Measurements from ENCODE around the gene OR10A7. TPM values are rescaled to one million over a fixed set of nuclear protein-coding genes. Genes with fewer than 3 reads are reported as not detected.
"Not testable (repeated sequence)": the region's sequence is repeated elsewhere in the genome, so short reads cannot be mapped to it uniquely, and the experiment has no call there.

The OR10A7 gene, protein sequence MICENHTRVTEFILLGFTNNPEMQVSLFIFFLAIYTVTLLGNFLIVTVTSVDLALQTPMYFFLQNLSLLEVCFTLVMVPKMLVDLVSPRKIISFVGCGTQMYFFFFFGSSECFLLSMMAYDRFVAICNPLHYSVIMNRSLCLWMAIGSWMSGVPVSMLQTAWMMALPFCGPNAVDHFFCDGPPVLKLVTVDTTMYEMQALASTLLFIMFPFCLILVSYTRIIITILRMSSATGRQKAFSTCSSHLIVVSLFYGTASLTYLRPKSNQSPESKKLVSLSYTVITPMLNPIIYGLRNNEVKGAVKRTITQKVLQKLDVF
- not detected for total RNA-seq

DNA sequence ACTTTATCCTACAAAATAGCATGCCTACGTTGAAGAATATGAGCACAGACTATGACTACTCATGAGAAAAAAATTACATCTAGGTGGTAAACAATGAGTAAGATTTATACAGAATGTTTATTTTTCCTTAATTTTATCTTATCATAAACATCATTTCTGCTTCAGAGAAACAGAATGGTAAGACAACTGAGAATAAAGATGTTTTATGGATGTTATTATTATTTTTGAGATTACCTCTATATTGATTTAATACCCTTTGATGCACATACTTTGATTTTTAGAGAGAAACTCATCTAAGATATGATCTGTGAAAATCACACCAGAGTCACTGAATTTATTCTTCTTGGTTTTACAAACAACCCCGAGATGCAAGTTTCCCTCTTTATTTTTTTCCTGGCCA is at the start of gene OR10A7:
TSS of gene OR10A7 (plus strand) at position 301 of the 400 bp plus-strand sequence. CDS start at position 301, 0 bp downstream.
- no peak within 1 kb of the TSS for H3K27ac Mint-ChIP-seq
- no peaks in the 10 kb centered on the region for H3K9me3 Mint-ChIP-seq
- H3K4me1 Mint-ChIP-seq = no peaks in the 10 kb centered on the region
- CTCF ChIA-PET = no interaction called here
- no peaks in the 10 kb centered on the region for H3K36me3 Mint-ChIP-seq (ENCODE audit: low read depth)
- DNase-seq = no peak
- H3K27me3 Mint-ChIP-seq = peaks cover 6% of the 10 kb centered on the region
- POLR2A ChIA-PET = no interaction called here
- H3K4me3 Mint-ChIP-seq = no peak within 1 kb of the TSS

DNA sequence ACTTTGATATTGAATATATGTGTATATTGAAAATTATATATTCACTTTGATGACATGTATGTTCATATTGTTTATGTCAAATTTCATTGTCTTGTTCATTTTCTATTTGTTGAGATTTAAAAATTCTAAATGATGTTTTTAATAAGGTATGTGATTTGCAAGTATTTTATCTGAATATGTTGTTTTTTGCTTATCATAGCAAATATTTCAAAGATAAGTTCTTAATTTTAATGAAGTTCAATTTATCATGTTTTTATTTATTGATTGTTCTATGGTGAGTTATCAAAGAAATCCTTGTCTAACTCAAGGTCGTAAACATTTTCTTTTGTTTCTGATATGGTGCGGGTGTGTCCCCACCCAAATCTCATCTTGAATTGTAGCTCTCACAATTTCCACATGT is 49.4 kb upstream of the OR10A7 start:
- CTCF ChIA-PET = no interaction called here
- H3K4me1 Mint-ChIP-seq = no peaks in the 10 kb centered on the region
- H3K27ac Mint-ChIP-seq = no peak overlapping the region
- H3K9me3 Mint-ChIP-seq = no peaks in the 10 kb centered on the region
- no peaks in the 10 kb centered on the region for H3K36me3 Mint-ChIP-seq (ENCODE audit: low read depth)
- H3K4me3 Mint-ChIP-seq = no peak overlapping the region
- no peak for DNase-seq
- peaks cover 9% of the 10 kb centered on the region for H3K27me3 Mint-ChIP-seq
- POLR2A ChIA-PET = no interaction called here

DNA sequence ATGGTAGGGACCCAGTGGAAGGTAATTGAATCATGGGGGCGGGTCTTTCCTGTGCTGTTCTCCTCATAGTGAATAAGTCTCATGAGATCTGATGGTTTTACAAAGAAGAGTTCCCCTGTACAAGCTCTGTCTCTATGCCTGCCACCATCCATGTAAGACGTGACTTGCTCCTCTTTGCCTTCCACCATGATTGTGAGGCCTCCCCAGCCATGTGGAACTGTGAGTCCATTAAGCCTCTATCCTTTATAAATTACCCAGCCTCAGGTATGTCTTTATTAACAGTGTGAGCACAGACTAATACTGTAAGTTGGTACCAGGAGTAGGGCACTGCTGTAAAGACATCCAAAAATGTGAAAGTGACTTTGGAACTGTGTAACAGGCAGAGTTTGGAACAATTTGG is 49.0 kb upstream of the OR10A7 start:
- POLR2A ChIA-PET; H3K9me3 Mint-ChIP-seq; H3K27ac Mint-ChIP-seq; CTCF ChIA-PET; H3K4me1 Mint-ChIP-seq; H3K36me3 Mint-ChIP-seq (ENCODE audit: low read depth); DNase-seq; H3K4me3 Mint-ChIP-seq: not testable (repeated sequence)
- H3K27me3 Mint-ChIP-seq = peaks cover 10% of the 10 kb centered on the region

DNA sequence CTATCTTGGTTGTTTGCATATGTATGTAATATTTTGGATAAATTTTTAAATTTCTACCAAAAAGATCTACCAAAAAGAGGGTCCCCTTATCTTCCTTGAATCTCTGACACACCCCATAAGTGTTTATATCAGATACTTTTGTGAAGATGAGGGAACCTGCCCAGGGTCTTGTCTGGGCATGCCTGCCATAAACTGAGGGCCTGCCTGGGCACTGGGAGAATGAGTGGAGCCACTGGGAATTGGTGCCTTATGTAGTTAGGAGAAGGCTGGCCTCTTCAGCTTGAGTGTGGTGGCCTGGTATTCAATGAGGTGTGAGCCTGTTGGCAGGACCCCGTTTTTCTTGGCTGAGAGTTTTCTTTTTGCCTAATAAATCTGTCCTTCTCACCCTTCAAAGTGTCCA is 48.1 kb upstream of the OR10A7 start:
- ChIA-PET POLR2A (no interaction called here), CTCF (interaction anchor here (1.3 kb wide), 1 partner anchor 16 kb away, joined by 3 read pairs; no protein-coding TSS in a partner anchor)
- Mint-ChIP-seq H3K27me3 (peaks cover 14% of the 10 kb centered on the region), H3K36me3 (ENCODE audit: low read depth) (no peaks in the 10 kb centered on the region), H3K4me3 (no peak overlapping the region), H3K27ac (no peak overlapping the region), H3K9me3 (no peaks in the 10 kb centered on the region), H3K4me1 (no peaks in the 10 kb centered on the region)
- no peak for DNase-seq

DNA sequence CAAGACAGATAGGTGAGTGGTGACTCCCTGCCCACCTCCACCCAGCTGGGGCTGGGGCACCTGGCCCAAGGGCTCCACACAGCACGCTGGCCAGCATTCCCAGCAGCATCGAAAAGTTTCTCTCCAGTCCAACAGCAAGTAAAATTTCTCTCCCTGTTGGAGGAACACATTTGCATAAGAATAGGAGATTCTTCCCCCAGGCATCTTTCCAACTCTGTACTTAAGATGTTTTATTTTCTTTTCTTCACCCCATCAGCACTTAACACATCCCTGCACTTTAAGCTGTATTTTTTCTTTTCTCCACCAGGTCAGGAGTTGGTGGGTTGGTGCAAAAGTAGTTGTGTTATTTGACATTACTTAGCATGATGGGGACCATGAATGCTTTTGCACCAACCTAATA is 47.4 kb upstream of the OR10A7 start:
- Mint-ChIP-seq H3K36me3 (ENCODE audit: low read depth) (no peaks in the 10 kb centered on the region), H3K4me1 (no peaks in the 10 kb centered on the region), H3K9me3 (no peaks in the 10 kb centered on the region), H3K4me3 (no peak overlapping the region), H3K27ac (no peak overlapping the region), H3K27me3 (peaks cover 22% of the 10 kb centered on the region)
- ChIA-PET CTCF (interaction anchor here (1.3 kb wide), 1 partner anchor 16 kb away, joined by 3 read pairs; no protein-coding TSS in a partner anchor), POLR2A (no interaction called here)
- no peak for DNase-seq

DNA sequence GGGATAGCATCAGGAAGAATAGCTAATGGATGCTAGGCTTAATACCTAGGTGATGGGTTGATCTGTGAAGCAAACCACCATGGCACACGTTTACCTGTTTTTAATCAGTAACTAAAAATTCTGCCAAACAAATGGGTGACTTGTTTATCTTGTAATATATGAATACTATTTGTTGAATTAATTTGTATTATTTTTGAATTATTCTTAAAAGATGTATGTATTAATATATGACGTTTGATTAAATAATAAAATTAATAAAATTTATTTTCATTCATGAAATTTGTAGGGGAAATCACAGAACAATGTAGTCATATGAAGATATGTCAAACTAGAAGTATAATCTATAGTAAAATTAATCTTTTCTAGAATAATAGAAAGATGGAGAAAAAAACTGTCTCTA is 32.3 kb upstream of the OR10A7 start:
- no peak for DNase-seq
- Mint-ChIP-seq H3K4me3 (no peak overlapping the region), H3K27me3 (peaks cover 12% of the 10 kb centered on the region), H3K27ac (no peak overlapping the region), H3K9me3 (no peaks in the 10 kb centered on the region), H3K4me1 (no peaks in the 10 kb centered on the region), H3K36me3 (ENCODE audit: low read depth) (no peaks in the 10 kb centered on the region)
- ChIA-PET CTCF (interaction anchor here (1.1 to 1.8 kb wide), 6 partner anchors 11 to 470 kb away, joined by 3 to 10 read pairs (median 5); no protein-coding TSS in a partner anchor), POLR2A (interaction anchor here (1.4 kb wide), 1 partner anchor 430 kb away, joined by 3 read pairs; no protein-coding TSS in a partner anchor)

DNA sequence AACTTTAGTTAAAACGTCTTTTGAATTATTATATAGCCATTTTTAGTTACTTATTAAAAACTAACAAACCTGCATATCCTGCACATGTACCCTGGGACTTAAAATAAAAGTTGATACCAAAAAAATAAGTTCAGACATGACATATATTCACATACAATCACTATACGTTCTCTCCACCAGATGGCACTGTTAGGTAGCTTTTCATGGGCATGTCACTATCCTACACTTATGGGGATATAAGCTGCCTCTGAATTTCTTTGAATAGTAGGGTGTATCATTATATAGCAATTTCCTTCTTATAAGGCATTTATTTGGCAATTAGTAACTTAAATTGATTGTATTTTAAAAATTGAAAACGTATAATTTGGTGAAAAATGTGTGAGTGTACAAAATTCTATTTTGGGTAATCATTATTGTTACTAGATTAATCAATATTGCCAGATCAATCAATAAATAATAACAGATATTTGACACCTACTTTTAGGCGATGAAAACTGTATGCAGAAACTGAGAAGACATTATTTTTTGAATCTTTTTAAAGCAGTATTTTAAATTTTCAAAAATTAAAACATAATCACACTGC is 31.8 kb upstream of the OR10A7 start:
- peak; percentile 33 for DNase-seq
- Mint-ChIP-seq H3K4me1 (no peaks in the 10 kb centered on the region), H3K27me3 (peaks cover 16% of the 10 kb centered on the region), H3K4me3 (no peak overlapping the region), H3K9me3 (no peaks in the 10 kb centered on the region), H3K27ac (no peak overlapping the region), H3K36me3 (ENCODE audit: low read depth) (no peaks in the 10 kb centered on the region)
- POLR2A ChIA-PET = interaction anchor here (1.4 kb wide), 1 partner anchor 429 kb away, joined by 3 read pairs; no protein-coding TSS in a partner anchor
- CTCF ChIA-PET = interaction anchor here (0.7 to 1.8 kb wide), 7 partner anchors 11 to 469 kb away, joined by 3 to 10 read pairs (median 5); no protein-coding TSS in a partner anchor

DNA sequence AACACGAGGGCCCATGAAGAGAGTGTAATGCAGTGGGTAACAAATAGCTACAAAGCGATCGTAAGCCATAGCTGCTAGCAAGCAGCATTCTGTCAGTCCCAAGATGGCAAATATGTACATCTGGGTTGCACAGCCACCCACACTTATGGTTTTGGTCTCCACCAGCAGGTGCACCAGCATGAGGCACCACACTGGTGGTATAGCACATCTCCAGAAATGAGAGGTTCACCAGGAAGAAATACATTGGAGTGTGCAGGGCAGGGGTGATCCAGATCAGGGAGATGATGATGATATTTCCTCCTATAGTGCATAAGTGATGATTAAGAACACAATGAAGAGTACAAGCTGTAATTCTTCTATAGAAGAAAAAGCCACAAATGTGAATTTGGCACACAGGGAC is 26.4 kb upstream of the OR10A7 start:
- Mint-ChIP-seq H3K9me3 (no peaks in the 10 kb centered on the region), H3K27me3 (peaks cover 21% of the 10 kb centered on the region), H3K4me1 (no peaks in the 10 kb centered on the region), H3K36me3 (ENCODE audit: low read depth) (no peaks in the 10 kb centered on the region), H3K4me3 (no peak overlapping the region), H3K27ac (no peak overlapping the region)
- CTCF ChIA-PET = no interaction called here
- DNase-seq = no peak
- POLR2A ChIA-PET = no interaction called here

DNA sequence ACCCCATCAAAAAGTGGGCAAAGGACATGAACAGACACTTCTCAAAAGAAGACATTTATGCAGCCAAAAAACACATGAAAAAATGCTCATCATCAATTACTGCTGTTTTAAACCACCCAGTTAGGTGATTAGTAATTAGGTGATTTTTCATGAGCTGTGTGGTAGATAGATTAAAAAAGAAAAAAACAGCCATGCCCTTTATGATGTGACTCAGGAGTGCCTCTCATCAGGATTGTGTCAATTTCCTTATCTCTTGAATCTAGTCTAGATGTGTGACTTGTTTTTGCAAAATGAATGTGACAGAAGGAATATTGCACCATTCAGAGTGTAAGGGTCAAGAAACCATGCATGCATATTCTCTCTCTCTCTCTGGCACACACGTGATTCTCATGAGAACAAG is 5.7 kb downstream of the OR10A7 start:
- no peak for DNase-seq
- Mint-ChIP-seq H3K27ac (no peak overlapping the region), H3K4me1 (no peaks in the 10 kb centered on the region), H3K36me3 (ENCODE audit: low read depth) (no peaks in the 10 kb centered on the region), H3K4me3 (no peak overlapping the region), H3K9me3 (no peaks in the 10 kb centered on the region), H3K27me3 (peaks cover 15% of the 10 kb centered on the region)
- ChIA-PET POLR2A (no interaction called here), CTCF (no interaction called here)

DNA sequence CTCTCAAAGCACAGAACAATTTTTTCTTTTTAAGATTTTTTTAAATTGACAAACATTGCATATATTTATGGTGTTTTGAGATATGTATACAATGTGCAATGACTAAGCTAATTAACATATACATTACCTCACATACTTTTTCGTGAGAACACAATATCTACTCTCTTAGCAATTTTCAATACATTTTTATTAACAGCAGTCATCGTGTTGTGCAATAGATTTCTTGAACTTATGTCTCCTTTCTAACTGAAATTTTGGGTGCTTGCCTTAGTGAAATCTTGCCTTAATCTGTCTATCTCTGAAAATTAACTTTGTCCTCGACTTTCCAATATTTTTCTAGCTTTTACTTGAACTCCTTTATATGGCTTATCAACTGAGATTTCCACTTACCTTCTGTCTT is 6.8 kb downstream of the OR10A7 start:
- Mint-ChIP-seq H3K27me3 (peaks cover 21% of the 10 kb centered on the region), H3K4me1 (no peaks in the 10 kb centered on the region), H3K4me3 (no peak overlapping the region), H3K9me3 (no peaks in the 10 kb centered on the region), H3K27ac (no peak overlapping the region), H3K36me3 (ENCODE audit: low read depth) (no peaks in the 10 kb centered on the region)
- ChIA-PET CTCF (no interaction called here), POLR2A (no interaction called here)
- DNase-seq = no peak

DNA sequence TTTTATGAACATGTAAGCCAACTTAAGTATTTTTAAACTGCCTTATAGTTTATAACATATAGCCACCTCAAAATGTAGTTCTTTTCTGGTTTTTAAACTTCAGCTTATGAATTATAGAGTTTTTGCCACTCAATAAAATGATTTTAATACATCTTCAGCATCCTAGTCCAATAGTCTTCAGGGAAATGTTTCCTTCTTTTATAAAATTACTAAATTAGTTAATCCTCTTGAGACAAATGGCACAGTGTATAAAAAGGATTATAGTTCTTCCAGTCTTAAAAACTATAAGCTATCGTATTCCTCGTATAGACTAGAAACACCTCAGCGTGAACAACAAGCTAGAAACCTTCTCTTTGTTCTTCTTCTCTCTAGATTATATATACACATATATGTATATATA is 23.5 kb downstream of the OR10A7 start, which contains the start of gene OR6C74:
TSS of gene OR6C74 (plus strand) at position 301 of the 400 bp plus-strand sequence. CDS start 2,679 bp downstream, outside the sequence.
- Mint-ChIP-seq H3K9me3 (no peaks in the 10 kb centered on the region), H3K27me3 (peaks cover 16% of the 10 kb centered on the region), H3K36me3 (ENCODE audit: low read depth) (no peaks in the 10 kb centered on the region), H3K4me1 (no peaks in the 10 kb centered on the region), H3K4me3 (no peak within 1 kb of the TSS), H3K27ac (no peak within 1 kb of the TSS)
- CTCF ChIA-PET = no interaction called here
- no peak for DNase-seq
- POLR2A ChIA-PET = no interaction called here

DNA sequence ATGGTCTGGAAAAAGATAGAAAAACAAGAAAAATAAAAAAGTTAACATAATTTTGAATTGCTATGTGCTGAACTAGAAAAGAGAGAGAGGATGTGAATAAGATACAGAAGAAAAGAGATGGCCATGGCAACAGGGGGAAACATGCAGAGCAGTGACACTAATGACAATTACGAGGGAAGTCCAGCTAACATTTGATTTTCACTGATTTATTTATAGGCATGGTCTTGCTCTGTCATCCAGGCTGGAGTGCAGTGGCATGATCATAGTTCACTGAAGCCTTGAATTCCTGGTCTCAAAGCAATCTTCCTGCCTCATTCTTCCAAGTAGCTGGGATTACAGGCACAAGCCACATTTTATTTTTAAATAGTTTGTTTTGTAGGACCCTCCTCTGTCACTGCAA is 25.3 kb downstream of the OR10A7 start:
- peaks cover 19% of the 10 kb centered on the region for H3K27me3 Mint-ChIP-seq
- no peak overlapping the region for H3K27ac Mint-ChIP-seq
- H3K4me1 Mint-ChIP-seq = no peaks in the 10 kb centered on the region
- H3K4me3 Mint-ChIP-seq = no peak overlapping the region
- DNase-seq = no peak
- H3K36me3 Mint-ChIP-seq (ENCODE audit: low read depth) = no peaks in the 10 kb centered on the region
- ChIA-PET CTCF (no interaction called here), POLR2A (no interaction called here)
- H3K9me3 Mint-ChIP-seq = no peaks in the 10 kb centered on the region

DNA sequence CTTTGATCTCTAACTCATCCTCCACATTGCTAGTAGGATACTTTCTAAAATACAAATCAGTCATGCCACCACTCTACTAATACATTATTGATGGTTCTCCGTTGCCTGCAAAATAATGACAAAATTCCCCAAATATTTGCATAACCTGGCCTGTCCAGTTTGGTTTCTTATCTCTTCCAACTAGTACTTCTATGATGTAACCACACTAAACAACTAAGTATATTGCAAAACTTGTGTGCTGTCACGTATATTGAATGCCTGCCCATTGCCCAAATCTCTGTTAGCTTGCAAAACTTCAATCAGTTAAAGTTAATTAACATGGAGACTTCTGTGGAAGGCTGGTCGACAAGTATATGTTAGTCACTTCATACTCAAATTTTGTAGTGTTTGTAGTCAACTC is 30.1 kb downstream of the OR10A7 start:
- DNase-seq = no peak
- H3K36me3 Mint-ChIP-seq (ENCODE audit: low read depth) = no peaks in the 10 kb centered on the region
- H3K27me3 Mint-ChIP-seq = peaks cover 18% of the 10 kb centered on the region
- no peak overlapping the region for H3K27ac Mint-ChIP-seq
- POLR2A ChIA-PET = no interaction called here
- no peak overlapping the region for H3K4me3 Mint-ChIP-seq
- H3K9me3 Mint-ChIP-seq = no peaks in the 10 kb centered on the region
- CTCF ChIA-PET = no interaction called here
- no peaks in the 10 kb centered on the region for H3K4me1 Mint-ChIP-seq

DNA sequence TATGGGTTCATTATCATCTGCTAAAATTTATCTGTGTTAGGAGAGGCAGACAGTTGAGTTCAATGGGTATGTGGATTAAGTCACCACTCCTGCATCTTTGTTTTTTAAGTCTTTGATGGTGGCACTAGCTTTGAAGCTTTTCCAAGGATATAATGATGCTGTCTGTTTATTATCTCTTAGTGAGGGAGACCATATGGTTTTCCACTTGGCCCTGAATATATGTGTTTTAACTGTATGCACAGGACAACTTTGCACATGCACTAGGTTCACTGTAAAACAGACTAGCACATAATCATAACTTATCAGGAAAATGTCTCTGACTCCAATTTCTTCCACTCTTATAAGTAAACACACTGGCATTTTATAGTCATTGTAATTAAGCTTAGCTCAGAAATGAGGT is 32.5 kb downstream of the OR10A7 start:
- no peak overlapping the region for H3K4me3 Mint-ChIP-seq
- no peaks in the 10 kb centered on the region for H3K9me3 Mint-ChIP-seq
- H3K27ac Mint-ChIP-seq = no peak overlapping the region
- H3K4me1 Mint-ChIP-seq = no peaks in the 10 kb centered on the region
- ChIA-PET CTCF (no interaction called here), POLR2A (no interaction called here)
- H3K36me3 Mint-ChIP-seq (ENCODE audit: low read depth) = no peaks in the 10 kb centered on the region
- peaks cover 6% of the 10 kb centered on the region for H3K27me3 Mint-ChIP-seq
- no peak for DNase-seq
